ENCODE measurements around the gene HOXB5.

The HOXB5 gene

GRCh38 chr17:48616717-48617470 is 23.3 kb upstream of the HOXB5 start:
- TF ChIP-seq POLR2AphosphoS5 (IDR thresholded peaks at IDR 0.05; ENCODE audit: low read depth, low read length) (no peak), FOXP2 (optimal IDR thresholded peaks at IDR 0.05; ENCODE audit: borderline replicate concordance, extremely low read depth, extremely low read length, insufficient read depth) (no peak), SIN3A (IDR thresholded peaks at IDR 0.05; ENCODE audit: borderline replicate concordance, insufficient read depth, low read length) (no peak), REST (IDR thresholded peaks at IDR 0.05; ENCODE audit: insufficient read depth in 1 of 2, low read depth in 2 of 2, low read length in 2 of 2) (no peak), TAF1 (IDR thresholded peaks at IDR 0.05; ENCODE audit: borderline replicate concordance, insufficient read depth, low read length) (no peak)

- no peak for TF ChIP-seq REST (IDR thresholded peaks at IDR 0.05; ENCODE audit: insufficient read depth in 1 of 2, low read depth in 2 of 2, low read length in 2 of 2)
- no peak for TF ChIP-seq TAF1 (IDR thresholded peaks at IDR 0.05; ENCODE audit: borderline replicate concordance, insufficient read depth, low read length)
- TF ChIP-seq SIN3A (IDR thresholded peaks at IDR 0.05; ENCODE audit: borderline replicate concordance, insufficient read depth, low read length) = no peak
- TF ChIP-seq FOXP2 (optimal IDR thresholded peaks at IDR 0.05; ENCODE audit: borderline replicate concordance, extremely low read depth, extremely low read length, insufficient read depth) = no peak
- no peak for TF ChIP-seq POLR2AphosphoS5 (IDR thresholded peaks at IDR 0.05; ENCODE audit: low read depth, low read length)
Observed at GRCh38 chr17:48615963-48616716, 22.6 kb upstream of the HOXB5 start.

GRCh38 chr17:48615047-48615962 is 21.7 kb upstream of the HOXB5 start, which contains the start of gene HOXB8:
Gene HOXB8 (minus strand): TSS chr17:48615292. CDS start chr17:48614704, 588 bp downstream.
- TF ChIP-seq FOXP2 (optimal IDR thresholded peaks at IDR 0.05; ENCODE audit: borderline replicate concordance, extremely low read depth, extremely low read length, insufficient read depth) (no peak), SIN3A (IDR thresholded peaks at IDR 0.05; ENCODE audit: borderline replicate concordance, insufficient read depth, low read length) (no peak), TAF1 (IDR thresholded peaks at IDR 0.05; ENCODE audit: borderline replicate concordance, insufficient read depth, low read length) (no peak), POLR2AphosphoS5 (IDR thresholded peaks at IDR 0.05; ENCODE audit: low read depth, low read length) (no peak), REST (IDR thresholded peaks at IDR 0.05; ENCODE audit: insufficient read depth in 1 of 2, low read depth in 2 of 2, low read length in 2 of 2) (no peak)

- TF ChIP-seq FOXP2 (optimal IDR thresholded peaks at IDR 0.05; ENCODE audit: borderline replicate concordance, extremely low read depth, extremely low read length, insufficient read depth) = no peak
- no peak for TF ChIP-seq REST (IDR thresholded peaks at IDR 0.05; ENCODE audit: insufficient read depth in 1 of 2, low read depth in 2 of 2, low read length in 2 of 2)
- no peak for TF ChIP-seq POLR2AphosphoS5 (IDR thresholded peaks at IDR 0.05; ENCODE audit: low read depth, low read length)
- no peak for TF ChIP-seq SIN3A (IDR thresholded peaks at IDR 0.05; ENCODE audit: borderline replicate concordance, insufficient read depth, low read length)
- TF ChIP-seq TAF1 (IDR thresholded peaks at IDR 0.05; ENCODE audit: borderline replicate concordance, insufficient read depth, low read length) = no peak
Observed at GRCh38 chr17:48613862-48614694, 20.5 kb upstream of the HOXB5 start.

Measured in PFSK-1 (cell line).